Measurements from ENCODE around the gene EML5.
"Not testable (repeated sequence)": the region's sequence is repeated elsewhere in the genome, so short reads cannot be mapped to it uniquely, and the experiment has no call there.

Gene EML5

DNA sequence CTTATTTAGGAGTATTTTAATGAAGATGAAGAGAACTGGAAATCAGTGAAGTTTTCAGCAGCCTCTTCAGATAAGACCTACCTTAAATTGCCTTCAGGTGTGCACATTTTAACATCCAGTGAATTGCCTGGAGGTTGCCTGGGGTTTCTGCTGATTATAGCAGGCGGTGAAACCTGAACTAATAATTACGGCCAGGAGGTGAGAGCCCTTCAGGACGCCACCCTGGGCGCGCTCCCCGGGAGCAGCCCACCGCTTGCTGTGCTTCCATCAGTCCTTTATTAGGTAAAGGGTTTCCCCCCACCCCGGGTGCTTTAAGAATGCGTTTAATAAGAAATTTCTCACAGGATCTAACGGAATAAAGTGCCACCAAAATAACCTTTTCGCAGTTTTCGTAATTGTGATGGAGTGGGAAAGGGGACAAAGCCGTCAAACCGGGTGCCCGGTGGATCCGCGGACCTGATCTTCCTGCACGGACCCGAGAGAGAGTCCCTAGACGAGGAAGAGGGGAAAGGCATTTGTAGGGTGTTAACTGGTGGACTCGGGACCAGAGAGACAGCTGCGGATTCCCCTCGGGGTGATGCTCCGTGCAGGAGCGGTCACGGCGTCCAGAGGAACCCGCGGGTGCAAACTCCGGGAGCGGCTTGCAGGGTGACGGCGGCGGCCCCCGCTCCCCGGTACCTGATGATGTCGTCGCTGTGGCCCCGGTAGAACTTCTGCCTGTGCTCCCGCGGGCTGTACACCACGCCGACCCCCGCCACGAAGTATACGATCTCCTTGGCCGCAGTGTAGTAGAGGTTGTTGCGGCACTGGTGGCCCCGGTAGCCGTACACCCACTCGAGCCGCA, 902 bp downstream of the EML5 start:
- TF ChIP-seq, protein P1, sequence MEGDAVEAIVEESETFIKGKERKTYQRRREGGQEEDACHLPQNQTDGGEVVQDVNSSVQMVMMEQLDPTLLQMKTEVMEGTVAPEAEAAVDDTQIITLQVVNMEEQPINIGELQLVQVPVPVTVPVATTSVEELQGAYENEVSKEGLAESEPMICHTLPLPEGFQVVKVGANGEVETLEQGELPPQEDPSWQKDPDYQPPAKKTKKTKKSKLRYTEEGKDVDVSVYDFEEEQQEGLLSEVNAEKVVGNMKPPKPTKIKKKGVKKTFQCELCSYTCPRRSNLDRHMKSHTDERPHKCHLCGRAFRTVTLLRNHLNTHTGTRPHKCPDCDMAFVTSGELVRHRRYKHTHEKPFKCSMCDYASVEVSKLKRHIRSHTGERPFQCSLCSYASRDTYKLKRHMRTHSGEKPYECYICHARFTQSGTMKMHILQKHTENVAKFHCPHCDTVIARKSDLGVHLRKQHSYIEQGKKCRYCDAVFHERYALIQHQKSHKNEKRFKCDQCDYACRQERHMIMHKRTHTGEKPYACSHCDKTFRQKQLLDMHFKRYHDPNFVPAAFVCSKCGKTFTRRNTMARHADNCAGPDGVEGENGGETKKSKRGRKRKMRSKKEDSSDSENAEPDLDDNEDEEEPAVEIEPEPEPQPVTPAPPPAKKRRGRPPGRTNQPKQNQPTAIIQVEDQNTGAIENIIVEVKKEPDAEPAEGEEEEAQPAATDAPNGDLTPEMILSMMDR (IDR thresholded peaks at IDR 0.05; ENCODE audit: low read depth, low read length, missing control alignments) = no peak
- DNase-seq (ENCODE audit: extremely low read depth, low read depth) = no peak
- peak overlapping the region; percentile 66 for H3K4me3 ChIP-seq (replicated peaks; ENCODE audit: low read depth, low read length)

DNA sequence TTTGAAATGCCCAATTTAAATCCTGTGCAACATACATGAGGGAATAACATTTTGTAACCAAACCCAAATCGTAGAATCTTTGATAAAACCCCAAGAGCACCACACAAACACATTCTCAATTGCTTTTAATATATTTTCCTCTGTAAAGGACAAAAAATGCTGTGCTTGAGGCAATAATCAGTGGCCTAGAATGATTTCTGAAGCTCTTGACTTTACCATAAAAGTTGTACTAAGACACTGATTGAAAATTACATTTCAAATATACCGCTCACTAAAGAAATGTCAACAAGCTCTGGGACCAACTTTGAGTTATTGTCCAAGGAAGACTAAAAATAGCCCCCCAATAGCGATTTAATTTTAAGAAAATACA, 1.5 kb downstream of the EML5 start:
- H3K4me3 ChIP-seq (replicated peaks; ENCODE audit: low read depth, low read length) = peak overlapping the region; percentile 66
- TF ChIP-seq, protein P1 (IDR thresholded peaks at IDR 0.05; ENCODE audit: low read depth, low read length, missing control alignments) = no peak
- DNase-seq (ENCODE audit: extremely low read depth, low read depth) = no peak

DNA sequence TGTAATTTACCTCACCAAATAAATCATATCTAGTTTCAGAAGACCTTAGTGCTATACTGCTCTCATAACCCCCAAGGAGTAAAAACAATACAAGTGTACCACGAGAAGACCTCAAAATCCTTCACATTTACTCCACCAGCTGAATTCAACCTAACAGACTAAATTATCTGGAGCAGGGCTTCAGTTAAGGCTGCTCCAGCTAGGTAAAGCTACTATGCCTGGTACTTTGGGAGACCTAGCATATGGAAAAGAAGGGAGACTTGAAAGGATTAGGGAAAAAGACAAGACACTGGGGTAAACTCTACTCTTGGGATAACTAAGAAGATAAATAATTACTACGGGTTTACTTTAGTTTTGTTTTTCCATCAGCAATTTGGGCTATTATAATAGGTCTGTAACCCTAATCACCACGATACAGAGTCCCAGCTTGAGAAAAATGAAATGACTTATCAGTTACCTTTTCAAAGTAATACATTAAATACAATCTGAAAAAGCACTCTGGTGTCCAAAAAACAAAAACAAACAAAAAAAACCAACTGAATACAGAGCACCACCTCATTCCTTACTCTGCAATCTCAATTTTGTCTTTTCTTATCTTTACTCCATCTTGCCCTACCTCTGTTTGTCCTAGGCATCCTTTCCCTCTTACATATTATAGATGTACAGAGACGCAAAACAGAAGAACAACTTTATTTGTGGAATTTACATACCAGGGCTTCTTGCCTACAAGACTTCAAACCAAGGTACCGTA, 2.1 kb downstream of the EML5 start:
- TF ChIP-seq, protein P1 (IDR thresholded peaks at IDR 0.05; ENCODE audit: low read depth, low read length, missing control alignments) = no peak
- no peak for DNase-seq (ENCODE audit: extremely low read depth, low read depth)
- peak overlapping the region; percentile 22 for H3K4me3 ChIP-seq (replicated peaks; ENCODE audit: low read depth, low read length)

DNA sequence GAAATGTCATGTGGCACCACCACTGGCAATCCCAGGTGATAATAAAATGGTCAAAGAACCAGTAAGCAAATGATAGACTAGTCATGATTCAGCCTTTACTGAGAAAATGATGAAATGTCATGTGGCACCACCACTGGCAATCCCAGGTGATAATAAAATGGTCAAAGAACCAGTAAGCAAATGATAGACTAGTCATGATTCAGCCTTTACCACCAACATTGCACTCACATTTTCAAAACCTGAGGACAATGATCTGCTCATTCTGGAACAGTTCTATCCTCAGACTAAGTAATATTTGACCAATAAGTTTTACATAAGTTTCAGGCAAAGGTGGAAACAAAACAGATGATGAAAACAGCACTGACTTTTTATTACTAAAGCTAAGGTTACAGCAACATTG, 3.2 kb downstream of the EML5 start:
- not testable (repeated sequence) for DNase-seq (ENCODE audit: extremely low read depth, low read depth); H3K4me3 ChIP-seq (replicated peaks; ENCODE audit: low read depth, low read length)

DNA sequence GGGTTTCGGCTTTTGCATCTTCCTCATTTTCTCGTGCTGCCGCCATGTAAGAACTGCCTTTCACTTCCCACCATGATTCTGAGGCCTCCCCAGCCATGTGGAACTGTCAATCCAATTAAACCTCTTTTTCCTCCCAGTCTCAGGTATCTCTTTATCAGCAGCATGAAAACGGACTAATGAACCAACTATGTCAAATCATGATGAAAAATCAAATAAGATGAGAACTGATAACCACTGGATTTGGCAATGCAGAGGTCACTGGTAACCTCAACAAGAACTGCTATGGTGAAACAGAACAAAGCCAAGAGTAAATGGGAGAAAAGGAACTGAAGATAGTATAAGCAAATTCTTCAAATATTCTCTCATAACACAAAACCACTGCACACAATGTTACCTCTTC, 6.0 kb downstream of the EML5 start:
- TF ChIP-seq, protein P1 (IDR thresholded peaks at IDR 0.05; ENCODE audit: low read depth, low read length, missing control alignments) = no peak
- no peak for DNase-seq (ENCODE audit: extremely low read depth, low read depth)

DNA sequence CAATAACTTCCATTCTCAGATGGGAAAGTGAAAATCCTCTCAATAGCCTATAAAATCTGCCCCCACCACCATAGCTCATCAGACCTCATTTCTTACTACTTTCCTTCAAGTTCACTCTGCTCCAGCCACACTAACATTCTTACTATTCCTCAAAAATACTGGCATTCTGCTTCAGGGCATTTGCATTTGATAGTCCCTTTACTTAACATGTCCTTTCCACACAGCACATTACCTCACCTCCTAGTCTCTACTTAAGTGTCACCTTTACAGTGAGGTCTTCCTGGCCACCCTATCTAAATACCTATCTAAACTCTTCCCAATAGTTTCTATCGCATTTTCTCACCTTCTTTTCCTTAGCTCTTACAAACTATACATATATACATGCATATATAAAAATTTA, 6.8 kb downstream of the EML5 start:
- no peak overlapping the region for H3K4me3 ChIP-seq (replicated peaks; ENCODE audit: low read depth, low read length)
- TF ChIP-seq, protein P1 (IDR thresholded peaks at IDR 0.05; ENCODE audit: low read depth, low read length, missing control alignments) = no peak
- no peak for DNase-seq (ENCODE audit: extremely low read depth, low read depth)

More for the DNA sequence above, 6.0 kb downstream of the EML5 start:
- no peak overlapping the region for H3K4me3 ChIP-seq (replicated peaks; ENCODE audit: low read depth, low read length)

DNA sequence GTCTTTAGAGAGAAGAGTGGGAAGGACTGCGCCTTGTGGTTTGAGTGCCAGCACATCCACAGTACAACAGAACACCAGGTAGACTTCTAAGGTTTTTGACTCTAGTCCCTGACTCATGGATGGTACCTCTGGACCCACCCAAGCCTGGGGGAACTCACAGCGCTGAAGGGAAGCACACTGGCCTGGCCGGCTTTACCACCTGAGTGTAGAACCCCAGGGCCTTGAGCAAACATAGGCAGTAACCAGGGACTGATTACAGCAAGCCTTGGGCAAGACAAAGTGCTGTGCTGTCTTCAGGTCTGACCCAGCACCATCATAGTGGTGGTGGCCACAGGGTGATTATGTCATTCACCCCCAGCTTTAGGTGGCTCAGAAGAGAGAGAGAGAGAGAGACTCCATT, 17.2 kb downstream of the EML5 start:
- DNase-seq (ENCODE audit: extremely low read depth, low read depth) = no peak
- no peak overlapping the region for H3K4me3 ChIP-seq (replicated peaks; ENCODE audit: low read depth, low read length)
- TF ChIP-seq, protein P1 (IDR thresholded peaks at IDR 0.05; ENCODE audit: low read depth, low read length, missing control alignments) = no peak
